ENCODE measurements around the gene EFNA5.

EFNA5 gene

DNA sequence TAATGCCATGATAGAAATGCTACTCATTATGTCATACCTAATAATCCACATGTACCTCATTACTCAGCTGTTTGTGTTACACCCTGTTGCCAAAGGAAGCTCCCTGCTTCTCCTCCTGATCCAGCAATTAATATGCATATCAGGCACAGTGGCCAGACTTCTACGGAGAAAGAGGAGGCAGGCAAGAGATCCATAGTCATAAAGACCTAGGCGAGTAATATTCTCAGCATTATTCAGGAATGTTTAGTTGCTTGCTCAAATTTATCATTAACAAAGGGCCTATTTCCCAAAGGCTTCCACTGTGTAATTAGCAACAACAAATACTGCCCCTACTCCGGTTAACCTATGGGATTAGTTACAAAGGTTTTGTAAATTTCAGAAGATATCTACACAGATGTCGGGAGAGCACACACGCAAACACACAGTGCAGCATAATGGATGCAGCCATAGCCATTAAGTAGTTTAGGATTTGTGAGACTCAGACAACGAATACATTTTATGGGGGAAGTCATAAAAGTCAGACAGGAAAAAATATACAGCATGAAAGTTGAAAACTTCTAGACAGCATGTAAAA lies 192.6 kb downstream of the EFNA5 start (continued):
- TF ChIP-seq, protein P1, sequence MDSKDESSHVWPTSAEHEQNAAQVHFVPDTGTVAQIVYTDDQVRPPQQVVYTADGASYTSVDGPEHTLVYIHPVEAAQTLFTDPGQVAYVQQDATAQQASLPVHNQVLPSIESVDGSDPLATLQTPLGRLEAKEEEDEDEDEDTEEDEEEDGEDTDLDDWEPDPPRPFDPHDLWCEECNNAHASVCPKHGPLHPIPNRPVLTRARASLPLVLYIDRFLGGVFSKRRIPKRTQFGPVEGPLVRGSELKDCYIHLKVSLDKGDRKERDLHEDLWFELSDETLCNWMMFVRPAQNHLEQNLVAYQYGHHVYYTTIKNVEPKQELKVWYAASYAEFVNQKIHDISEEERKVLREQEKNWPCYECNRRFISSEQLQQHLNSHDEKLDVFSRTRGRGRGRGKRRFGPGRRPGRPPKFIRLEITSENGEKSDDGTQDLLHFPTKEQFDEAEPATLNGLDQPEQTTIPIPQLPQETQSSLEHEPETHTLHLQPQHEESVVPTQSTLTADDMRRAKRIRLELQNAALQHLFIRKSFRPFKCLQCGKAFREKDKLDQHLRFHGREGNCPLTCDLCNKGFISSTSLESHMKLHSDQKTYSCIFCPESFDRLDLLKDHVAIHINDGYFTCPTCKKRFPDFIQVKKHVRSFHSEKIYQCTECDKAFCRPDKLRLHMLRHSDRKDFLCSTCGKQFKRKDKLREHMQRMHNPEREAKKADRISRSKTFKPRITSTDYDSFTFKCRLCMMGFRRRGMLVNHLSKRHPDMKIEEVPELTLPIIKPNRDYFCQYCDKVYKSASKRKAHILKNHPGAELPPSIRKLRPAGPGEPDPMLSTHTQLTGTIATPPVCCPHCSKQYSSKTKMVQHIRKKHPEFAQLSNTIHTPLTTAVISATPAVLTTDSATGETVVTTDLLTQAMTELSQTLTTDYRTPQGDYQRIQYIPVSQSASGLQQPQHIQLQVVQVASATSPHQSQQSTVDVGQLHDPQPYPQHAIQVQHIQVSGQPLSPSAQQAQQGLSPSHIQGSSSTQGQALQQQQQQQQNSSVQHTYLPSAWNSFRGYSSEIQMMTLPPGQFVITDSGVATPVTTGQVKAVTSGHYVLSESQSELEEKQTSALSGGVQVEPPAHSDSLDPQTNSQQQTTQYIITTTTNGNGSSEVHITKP (tag by site-specific recombination; IDR thresholded peaks at IDR 0.05), result peak; percentile 47; the same call in 1 of the 2 replicates
- peak; percentile 64 for TF ChIP-seq ZBTB17 (tag by site-specific recombination; IDR thresholded peaks at IDR 0.05)
- TF ChIP-seq OSR2 (tag by site-specific recombination; IDR thresholded peaks at IDR 0.05), result peak; percentile 70
- peak; percentile 68 for TF ChIP-seq ZNF335 (tag by site-specific recombination; conservative IDR thresholded peaks at IDR 0.05)
- no peak for TF ChIP-seq ZNF776 (tag by site-specific recombination; IDR thresholded peaks at IDR 0.05; ENCODE audit: borderline replicate concordance)
- 0 out of 2 replicates have a peak, but pooled peaks have one; percentile 23 for TF ChIP-seq BCL11B (tag by site-specific recombination; IDR thresholded peaks at IDR 0.05; ENCODE audit: low read depth)
- TF ChIP-seq ZSCAN30 (tag by site-specific recombination; IDR thresholded peaks at IDR 0.05), result peak; percentile 17; the same call in 1 of the 2 replicates
- TF ChIP-seq FEZF1 (tag by site-specific recombination; IDR thresholded peaks at IDR 0.05), result peak; percentile 50; the same call in 1 of the 2 replicates
- TF ChIP-seq, protein P2, sequence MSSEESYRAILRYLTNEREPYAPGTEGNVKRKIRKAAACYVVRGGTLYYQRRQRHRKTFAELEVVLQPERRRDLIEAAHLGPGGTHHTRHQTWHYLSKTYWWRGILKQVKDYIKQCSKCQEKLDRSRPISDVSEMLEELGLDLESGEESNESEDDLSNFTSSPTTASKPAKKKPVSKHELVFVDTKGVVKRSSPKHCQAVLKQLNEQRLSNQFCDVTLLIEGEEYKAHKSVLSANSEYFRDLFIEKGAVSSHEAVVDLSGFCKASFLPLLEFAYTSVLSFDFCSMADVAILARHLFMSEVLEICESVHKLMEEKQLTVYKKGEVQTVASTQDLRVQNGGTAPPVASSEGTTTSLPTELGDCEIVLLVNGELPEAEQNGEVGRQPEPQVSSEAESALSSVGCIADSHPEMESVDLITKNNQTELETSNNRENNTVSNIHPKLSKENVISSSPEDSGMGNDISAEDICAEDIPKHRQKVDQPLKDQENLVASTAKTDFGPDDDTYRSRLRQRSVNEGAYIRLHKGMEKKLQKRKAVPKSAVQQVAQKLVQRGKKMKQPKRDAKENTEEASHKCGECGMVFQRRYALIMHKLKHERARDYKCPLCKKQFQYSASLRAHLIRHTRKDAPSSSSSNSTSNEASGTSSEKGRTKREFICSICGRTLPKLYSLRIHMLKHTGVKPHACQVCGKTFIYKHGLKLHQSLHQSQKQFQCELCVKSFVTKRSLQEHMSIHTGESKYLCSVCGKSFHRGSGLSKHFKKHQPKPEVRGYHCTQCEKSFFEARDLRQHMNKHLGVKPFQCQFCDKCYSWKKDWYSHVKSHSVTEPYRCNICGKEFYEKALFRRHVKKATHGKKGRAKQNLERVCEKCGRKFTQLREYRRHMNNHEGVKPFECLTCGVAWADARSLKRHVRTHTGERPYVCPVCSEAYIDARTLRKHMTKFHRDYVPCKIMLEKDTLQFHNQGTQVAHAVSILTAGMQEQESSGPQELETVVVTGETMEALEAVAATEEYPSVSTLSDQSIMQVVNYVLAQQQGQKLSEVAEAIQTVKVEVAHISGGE (tag by site-specific recombination; conservative IDR thresholded peaks at IDR 0.05; ENCODE audit: low read depth), result 0 out of 2 replicates have a peak, but pooled peaks have one; percentile 22
- TF ChIP-seq ZNF169 (tag by site-specific recombination; IDR thresholded peaks at IDR 0.05), result no peak
- TF ChIP-seq ZNF354C (tag by site-specific recombination; IDR thresholded peaks at IDR 0.05; ENCODE audit: borderline replicate concordance, low read depth), result no peak

DNA sequence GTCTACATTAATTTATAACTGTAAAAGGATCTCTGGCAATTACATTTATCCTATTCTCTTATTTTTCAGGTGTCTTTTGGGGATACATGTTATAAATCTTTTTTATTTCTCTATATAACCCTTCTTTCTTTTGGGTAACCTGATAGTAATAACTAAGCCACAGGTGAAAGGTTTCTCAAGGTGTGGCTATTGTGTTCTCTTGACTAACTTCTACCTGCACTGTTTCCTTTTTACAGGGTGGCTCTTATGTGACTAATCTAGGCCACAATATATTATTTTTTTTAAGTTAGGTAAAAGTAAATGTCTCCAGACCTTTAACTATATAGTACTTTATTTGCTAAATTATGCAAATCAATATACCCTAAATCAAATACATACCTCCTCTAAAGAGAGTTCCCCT lies 193.2 kb downstream of the EFNA5 start:
- no peak overlapping the region for H3K4me3 ChIP-seq (ENCODE audit: low read depth, low read length)
- ChIA-PET POLR2A (no interaction called here), CTCF (no interaction called here)
- no peak overlapping the region for H3K27ac ChIP-seq (ENCODE audit: extremely low read depth, low read depth, low read length)
- no peaks in the 10 kb centered on the region for H3K9me3 ChIP-seq (ENCODE audit: control insufficient read depth, insufficient read depth, low read depth, low read length)
- peaks cover 20% of the 10 kb centered on the region; the same call in 1 of the 2 replicates for H3K4me1 ChIP-seq (ENCODE audit: control insufficient read depth, insufficient read depth, low read length)
- no peaks in the 10 kb centered on the region for H3K36me3 ChIP-seq (ENCODE audit: control insufficient read depth in 2 of 2, insufficient read depth in 1 of 2, low read length in 2 of 2)
- TF ChIP-seq MYNN (tag by site-specific recombination; IDR thresholded peaks at IDR 0.05; ENCODE audit: borderline replicate concordance) (no peak), ZNF155 (tag by site-specific recombination; IDR thresholded peaks at IDR 0.05) (no peak), ZNF558 (tag by site-specific recombination; IDR thresholded peaks at IDR 0.05) (no peak), ZNF658 (tag by site-specific recombination; IDR thresholded peaks at IDR 0.05) (no peak)
- TF ChIP-seq, protein P3, sequence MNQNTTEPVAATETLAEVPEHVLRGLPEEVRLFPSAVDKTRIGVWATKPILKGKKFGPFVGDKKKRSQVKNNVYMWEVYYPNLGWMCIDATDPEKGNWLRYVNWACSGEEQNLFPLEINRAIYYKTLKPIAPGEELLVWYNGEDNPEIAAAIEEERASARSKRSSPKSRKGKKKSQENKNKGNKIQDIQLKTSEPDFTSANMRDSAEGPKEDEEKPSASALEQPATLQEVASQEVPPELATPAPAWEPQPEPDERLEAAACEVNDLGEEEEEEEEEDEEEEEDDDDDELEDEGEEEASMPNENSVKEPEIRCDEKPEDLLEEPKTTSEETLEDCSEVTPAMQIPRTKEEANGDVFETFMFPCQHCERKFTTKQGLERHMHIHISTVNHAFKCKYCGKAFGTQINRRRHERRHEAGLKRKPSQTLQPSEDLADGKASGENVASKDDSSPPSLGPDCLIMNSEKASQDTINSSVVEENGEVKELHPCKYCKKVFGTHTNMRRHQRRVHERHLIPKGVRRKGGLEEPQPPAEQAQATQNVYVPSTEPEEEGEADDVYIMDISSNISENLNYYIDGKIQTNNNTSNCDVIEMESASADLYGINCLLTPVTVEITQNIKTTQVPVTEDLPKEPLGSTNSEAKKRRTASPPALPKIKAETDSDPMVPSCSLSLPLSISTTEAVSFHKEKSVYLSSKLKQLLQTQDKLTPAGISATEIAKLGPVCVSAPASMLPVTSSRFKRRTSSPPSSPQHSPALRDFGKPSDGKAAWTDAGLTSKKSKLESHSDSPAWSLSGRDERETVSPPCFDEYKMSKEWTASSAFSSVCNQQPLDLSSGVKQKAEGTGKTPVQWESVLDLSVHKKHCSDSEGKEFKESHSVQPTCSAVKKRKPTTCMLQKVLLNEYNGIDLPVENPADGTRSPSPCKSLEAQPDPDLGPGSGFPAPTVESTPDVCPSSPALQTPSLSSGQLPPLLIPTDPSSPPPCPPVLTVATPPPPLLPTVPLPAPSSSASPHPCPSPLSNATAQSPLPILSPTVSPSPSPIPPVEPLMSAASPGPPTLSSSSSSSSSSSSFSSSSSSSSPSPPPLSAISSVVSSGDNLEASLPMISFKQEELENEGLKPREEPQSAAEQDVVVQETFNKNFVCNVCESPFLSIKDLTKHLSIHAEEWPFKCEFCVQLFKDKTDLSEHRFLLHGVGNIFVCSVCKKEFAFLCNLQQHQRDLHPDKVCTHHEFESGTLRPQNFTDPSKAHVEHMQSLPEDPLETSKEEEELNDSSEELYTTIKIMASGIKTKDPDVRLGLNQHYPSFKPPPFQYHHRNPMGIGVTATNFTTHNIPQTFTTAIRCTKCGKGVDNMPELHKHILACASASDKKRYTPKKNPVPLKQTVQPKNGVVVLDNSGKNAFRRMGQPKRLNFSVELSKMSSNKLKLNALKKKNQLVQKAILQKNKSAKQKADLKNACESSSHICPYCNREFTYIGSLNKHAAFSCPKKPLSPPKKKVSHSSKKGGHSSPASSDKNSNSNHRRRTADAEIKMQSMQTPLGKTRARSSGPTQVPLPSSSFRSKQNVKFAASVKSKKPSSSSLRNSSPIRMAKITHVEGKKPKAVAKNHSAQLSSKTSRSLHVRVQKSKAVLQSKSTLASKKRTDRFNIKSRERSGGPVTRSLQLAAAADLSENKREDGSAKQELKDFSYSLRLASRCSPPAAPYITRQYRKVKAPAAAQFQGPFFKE (tag by site-specific recombination; IDR thresholded peaks at IDR 0.05; ENCODE audit: borderline replicate concordance), result no peak

Measured in HEK293 (cell line).